LNCAP (cell line): ENCODE data around the gene ST7L.

Experiments used
- TF ChIP-seq, protein P1 (sequence below): fragments of 450-650 bp; IDR thresholded peaks from 2 replicates; pipeline ENCODE4 v1.5.1; 2017; ENCODE audit warnings: mild to moderate bottlenecking

The ST7L gene

DNA sequence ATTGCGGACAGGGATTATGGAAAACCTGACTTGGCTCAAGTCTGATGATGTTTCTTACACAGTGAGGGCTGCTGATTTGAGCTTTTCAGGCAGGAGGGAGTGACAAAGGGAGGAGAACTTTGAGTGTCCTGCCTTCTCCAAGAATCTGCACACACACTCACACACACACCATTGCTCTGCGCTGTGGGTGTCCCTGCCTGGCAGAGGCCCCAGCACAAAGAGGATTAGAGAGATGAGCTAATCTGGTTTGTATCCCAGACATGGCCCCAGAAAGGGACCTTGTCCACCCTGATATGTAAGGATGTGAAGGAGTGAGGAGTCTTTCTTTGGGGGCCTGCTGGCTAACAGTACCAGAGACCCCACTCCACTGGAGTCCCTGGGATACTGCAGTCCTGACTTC lies 116.1 kb downstream of the ST7L start:
- TF ChIP-seq, protein P1, sequence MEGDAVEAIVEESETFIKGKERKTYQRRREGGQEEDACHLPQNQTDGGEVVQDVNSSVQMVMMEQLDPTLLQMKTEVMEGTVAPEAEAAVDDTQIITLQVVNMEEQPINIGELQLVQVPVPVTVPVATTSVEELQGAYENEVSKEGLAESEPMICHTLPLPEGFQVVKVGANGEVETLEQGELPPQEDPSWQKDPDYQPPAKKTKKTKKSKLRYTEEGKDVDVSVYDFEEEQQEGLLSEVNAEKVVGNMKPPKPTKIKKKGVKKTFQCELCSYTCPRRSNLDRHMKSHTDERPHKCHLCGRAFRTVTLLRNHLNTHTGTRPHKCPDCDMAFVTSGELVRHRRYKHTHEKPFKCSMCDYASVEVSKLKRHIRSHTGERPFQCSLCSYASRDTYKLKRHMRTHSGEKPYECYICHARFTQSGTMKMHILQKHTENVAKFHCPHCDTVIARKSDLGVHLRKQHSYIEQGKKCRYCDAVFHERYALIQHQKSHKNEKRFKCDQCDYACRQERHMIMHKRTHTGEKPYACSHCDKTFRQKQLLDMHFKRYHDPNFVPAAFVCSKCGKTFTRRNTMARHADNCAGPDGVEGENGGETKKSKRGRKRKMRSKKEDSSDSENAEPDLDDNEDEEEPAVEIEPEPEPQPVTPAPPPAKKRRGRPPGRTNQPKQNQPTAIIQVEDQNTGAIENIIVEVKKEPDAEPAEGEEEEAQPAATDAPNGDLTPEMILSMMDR, result no peak

DNA sequence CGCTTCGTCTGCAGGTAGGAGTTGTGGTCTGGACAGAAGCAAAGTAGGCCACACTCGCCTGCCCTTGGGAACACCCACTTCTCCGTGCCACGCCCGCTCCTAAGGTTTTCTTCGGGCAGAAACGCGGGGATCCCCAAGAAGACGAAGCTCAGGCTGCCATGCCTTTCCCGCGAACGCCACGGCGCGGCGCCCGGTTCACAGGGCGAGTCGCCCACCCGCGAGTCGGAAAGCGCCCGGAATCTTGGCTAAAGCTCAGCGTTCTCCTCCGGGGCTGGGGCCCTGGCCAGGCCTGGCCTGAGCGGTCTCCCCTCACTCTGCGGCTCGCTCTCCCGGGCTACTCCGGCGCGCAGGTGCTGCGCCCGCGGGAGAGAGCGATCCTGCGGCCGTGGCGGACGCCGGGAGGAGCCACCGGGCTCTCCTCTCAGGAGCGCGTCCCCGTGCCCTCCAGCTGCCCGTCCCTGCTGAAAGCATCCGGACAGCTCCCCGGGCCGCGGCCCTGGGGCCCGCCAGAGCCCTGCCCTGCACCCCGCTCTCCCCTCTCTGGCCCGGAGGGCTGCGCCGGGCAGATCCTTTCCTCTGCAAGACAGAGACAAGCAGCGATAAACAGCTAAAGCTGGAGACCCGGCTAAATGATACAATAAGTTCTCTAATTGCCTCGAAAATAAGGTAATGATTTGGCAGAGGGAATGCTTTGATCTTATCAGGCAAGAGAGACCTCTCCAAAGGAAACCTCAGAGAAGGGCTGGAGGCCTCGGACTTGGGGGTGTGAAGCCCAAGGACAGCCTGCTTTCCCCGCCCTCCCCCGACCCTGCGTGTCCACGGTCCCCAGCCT lies 116.9 kb downstream of the ST7L start:
- TF ChIP-seq, protein P1, result peak; percentile 87

DNA sequence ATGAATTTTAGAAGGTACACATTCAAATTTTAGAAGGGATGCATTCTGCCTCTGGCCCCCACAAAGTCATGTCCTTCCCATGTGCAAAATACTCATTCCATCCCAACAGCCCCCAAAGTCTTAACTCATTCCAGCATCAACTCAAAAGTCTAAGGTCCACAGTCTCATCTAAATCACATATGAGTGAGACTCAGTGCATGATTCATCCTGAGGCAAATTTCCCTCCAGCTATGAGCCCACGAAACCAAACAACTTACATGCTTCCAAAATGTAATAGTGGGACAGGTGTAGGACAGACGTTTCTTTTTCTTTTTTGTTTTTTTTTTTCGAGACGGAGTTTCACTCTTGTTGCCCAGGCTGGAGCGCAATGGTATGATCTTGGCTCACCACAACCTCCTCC lies 122.7 kb downstream of the ST7L start:
- TF ChIP-seq, protein P1, result no peak

DNA sequence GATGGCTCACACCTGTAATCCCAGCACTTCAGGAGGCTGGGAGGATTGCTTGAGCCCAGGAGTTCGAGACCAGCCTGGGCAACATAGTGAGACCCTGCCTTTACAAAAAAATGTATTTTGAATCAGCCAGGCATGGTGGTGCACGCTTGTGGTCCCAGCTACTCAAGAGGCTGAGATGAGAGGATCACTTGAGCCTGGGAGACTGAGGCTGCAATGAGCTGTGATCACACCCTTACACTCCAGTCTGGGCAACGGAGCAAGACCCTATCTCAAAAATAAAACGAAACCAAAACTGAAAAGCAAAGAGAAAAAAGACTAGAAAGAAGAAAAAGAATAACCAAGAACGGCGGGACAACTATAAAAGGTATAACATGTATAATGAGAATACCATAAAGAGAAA lies 125.6 kb downstream of the ST7L start:
- TF ChIP-seq, protein P1, result no peak

DNA sequence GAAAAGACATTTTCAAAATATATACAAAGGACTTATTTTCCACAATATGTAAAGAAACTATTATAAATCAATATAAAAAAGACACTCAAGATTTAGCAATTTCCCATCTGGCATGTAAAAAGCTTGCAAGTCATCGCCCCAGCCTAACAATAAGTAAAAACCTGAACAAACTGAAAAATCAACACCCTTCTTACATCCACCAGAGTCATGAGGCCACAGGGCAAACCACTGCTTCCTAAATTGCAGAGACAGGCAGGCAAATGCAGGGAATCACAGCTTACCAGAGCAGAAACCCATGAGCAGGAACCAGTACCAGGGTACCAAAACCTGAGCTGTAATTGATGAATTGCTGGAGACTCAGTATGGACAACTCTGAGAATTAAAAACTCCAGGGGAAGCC lies 126.9 kb downstream of the ST7L start:
- TF ChIP-seq, protein P1, result no peak

DNA sequence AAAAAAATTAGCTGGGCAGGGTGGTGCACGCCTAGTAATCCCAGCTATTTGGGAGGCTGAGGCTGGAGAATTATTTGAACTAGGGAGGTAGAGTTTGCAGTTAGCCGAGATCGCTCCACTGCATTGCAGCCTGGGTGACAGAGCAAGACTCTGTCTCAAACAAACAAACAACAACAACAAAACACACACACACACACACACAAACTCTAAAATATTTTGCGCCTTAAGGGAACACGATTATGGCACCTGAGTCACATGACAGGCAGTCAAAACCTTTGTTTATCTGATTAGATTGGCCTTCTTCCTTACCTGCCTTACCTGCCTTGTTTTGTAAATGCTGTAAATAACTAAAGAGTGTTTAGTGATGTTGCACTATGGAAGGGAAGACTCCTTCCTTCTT lies 130.8 kb downstream of the ST7L start:
- TF ChIP-seq, protein P1, result no peak

DNA sequence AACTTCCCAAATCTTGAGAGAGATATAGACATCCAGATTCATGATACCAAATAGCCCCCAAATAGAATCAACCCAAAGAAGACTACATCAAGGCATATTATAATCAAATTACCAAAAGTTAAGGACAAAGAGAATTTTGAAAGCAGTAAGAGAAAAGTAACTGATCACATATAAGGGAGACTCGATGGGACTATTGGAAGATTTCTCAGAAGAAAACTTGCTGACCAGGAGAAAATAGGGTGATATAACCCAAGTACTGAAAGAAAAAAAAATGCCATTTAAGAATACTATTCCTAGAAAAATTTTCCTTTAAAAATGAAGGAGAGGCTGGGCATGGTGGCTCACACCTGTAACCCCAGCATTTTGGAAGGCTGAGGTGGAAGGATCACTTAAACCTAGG lies 140.6 kb downstream of the ST7L start:
- TF ChIP-seq, protein P1, result no peak
